GM12874 (cell line): Measurements from ENCODE around the gene RBM47.

ENCODE experiments used
- TF ChIP-seq, protein P1 (sequence below): IDR thresholded peaks from 2 replicates; pipeline ENCODE4 v1.5.1; 2011; ENCODE audit warnings: low read depth, mild to moderate bottlenecking, control low read depth, low read length, moderate library complexity; ENCODE audit not compliant: insufficient read depth

Gene RBM47

DNA sequence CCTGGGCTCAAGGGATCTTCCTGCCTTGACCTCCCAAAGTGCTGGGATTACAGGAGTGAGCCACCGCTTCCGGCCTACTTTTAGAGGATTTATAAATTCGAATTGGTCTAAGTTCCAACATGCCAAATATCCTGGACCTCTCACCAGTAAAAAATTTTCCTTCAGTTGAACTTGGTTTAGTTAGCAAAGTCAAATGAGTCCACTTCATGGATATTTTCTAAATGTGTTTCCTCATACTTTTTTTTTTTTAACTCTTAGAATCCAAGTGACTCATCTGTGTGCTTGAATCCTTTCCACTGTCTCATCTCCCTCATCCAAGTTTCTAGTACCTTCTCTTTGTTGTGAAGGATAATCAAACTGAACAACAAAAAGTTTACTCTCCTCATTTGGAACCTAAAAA lies 49.7 kb downstream of the RBM47 start:
- TF ChIP-seq, protein P1, sequence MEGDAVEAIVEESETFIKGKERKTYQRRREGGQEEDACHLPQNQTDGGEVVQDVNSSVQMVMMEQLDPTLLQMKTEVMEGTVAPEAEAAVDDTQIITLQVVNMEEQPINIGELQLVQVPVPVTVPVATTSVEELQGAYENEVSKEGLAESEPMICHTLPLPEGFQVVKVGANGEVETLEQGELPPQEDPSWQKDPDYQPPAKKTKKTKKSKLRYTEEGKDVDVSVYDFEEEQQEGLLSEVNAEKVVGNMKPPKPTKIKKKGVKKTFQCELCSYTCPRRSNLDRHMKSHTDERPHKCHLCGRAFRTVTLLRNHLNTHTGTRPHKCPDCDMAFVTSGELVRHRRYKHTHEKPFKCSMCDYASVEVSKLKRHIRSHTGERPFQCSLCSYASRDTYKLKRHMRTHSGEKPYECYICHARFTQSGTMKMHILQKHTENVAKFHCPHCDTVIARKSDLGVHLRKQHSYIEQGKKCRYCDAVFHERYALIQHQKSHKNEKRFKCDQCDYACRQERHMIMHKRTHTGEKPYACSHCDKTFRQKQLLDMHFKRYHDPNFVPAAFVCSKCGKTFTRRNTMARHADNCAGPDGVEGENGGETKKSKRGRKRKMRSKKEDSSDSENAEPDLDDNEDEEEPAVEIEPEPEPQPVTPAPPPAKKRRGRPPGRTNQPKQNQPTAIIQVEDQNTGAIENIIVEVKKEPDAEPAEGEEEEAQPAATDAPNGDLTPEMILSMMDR: no peak

DNA sequence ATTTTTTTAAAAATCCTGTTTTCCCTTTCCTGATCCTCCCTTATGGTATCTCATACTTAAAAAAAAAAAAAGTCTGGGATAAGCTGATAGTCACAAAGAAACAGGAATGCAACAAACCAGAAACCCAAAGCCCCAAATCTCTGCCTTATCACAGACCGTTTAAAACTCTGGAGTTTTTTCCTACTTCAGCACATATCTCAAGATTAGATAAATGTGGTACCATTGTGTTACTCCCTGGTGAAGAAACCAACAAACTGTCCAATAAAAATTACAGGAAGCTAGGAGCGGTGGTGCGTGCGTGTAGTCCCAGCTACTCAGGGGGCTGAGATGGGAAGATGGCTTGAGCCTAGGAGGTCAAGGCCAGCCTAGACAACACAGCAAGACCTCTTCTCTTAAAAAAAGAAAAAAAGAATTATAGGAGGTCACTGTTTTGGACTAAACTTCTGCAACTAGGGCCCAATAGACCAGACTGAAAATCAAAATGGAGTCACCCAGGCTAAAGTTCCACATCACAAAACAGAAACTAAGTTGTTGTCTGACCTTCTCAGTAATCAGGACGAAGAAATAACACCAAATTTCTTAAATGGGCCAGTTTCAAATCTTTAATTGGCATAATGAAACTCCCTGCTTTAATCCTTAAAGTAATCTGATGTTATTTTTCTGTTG lies 51.9 kb downstream of the RBM47 start:
- TF ChIP-seq, protein P1: no peak

- TF ChIP-seq, protein P1: no peak
Observed at GRCh38 chr4:40576651-40577480, 52.8 kb downstream of the RBM47 start.

- TF ChIP-seq, protein P1: no peak
Observed at GRCh38 chr4:40575846-40576245, 53.8 kb downstream of the RBM47 start.

- TF ChIP-seq, protein P1: no peak
Observed at GRCh38 chr4:40573593-40574311, 55.9 kb downstream of the RBM47 start.

- TF ChIP-seq, protein P1: no peak
Observed at GRCh38 chr4:40572692-40573310, 56.9 kb downstream of the RBM47 start.

DNA sequence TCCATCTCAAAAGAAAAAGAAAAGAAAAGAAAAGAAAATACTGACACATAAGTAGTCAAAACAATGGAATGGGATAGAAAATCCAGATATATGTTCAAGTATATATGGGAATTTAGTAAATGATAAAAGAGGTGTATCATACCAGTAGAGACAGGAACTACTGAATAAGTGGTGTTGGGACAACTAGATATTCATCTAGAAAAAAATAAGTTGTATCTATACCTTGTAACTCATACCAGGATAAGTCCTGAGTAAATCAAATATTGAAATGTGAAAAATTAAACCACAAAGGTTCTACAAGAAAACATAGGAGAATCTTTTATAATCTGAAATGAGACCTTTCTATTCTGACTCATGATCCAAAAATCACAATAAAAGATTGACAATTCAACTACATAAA lies 58.5 kb downstream of the RBM47 start:
- TF ChIP-seq, protein P1: no peak
